ENCODE data around the gene LHX5.

LHX5 gene

GRCh38 chr12:113420996-113421595, 50.6 kb downstream of the LHX5 start:
- Histone ChIP-seq H4K20me1 (no peaks in the 10 kb centered on the region), H3K4me3 (no peak overlapping the region), H3K27me3 (no peaks in the 10 kb centered on the region), H3K36me3 (no peaks in the 10 kb centered on the region), H3K4me2 (no peak overlapping the region), H3K27ac (no peak overlapping the region), H3K9ac (no peak overlapping the region), H3K9me3 (no peaks in the 10 kb centered on the region), H3K4me1 (peaks cover 15% of the 10 kb centered on the region)
- TF ChIP-seq Cebpa-rat (IDR thresholded peaks at IDR 0.05), result no peak

GRCh38 chr12:113418213-113418879, 53.3 kb downstream of the LHX5 start:
- Histone ChIP-seq H4K20me1 (no peaks in the 10 kb centered on the region), H3K4me2 (no peak overlapping the region), H3K27ac (no peak overlapping the region), H3K9ac (no peak overlapping the region), H3K4me3 (no peak overlapping the region), H3K27me3 (no peaks in the 10 kb centered on the region), H3K9me3 (no peaks in the 10 kb centered on the region), H3K4me1 (peaks cover 16% of the 10 kb centered on the region), H3K36me3 (no peaks in the 10 kb centered on the region)
- no peak for TF ChIP-seq Cebpa-rat (IDR thresholded peaks at IDR 0.05)

- Histone ChIP-seq H3K4me2 (no peak overlapping the region), H3K27me3 (no peaks in the 10 kb centered on the region), H3K4me1 (peaks cover 6% of the 10 kb centered on the region; the same call in 1 of the 2 replicates), H3K36me3 (no peaks in the 10 kb centered on the region), H3K9me3 (no peaks in the 10 kb centered on the region), H3K27ac (no peak overlapping the region), H3K9ac (no peak overlapping the region), H4K20me1 (no peaks in the 10 kb centered on the region), H3K4me3 (no peak overlapping the region)
- TF ChIP-seq Cebpa-rat (IDR thresholded peaks at IDR 0.05), result no peak
Measured at GRCh38 chr12:113416091-113416754, 55.4 kb downstream of the LHX5 start.

- TF ChIP-seq Cebpa-rat (IDR thresholded peaks at IDR 0.05), result no peak
- Histone ChIP-seq H3K27me3 (no peaks in the 10 kb centered on the region), H3K4me2 (no peak overlapping the region), H3K9ac (no peak overlapping the region), H3K4me3 (no peak overlapping the region), H3K36me3 (no peaks in the 10 kb centered on the region), H3K9me3 (no peaks in the 10 kb centered on the region), H3K4me1 (peaks cover 6% of the 10 kb centered on the region; the same call in 1 of the 2 replicates), H3K27ac (no peak overlapping the region), H4K20me1 (no peaks in the 10 kb centered on the region)
Measured at GRCh38 chr12:113414519-113415038, 57.1 kb downstream of the LHX5 start.

- no peak overlapping the region for H3K27ac ChIP-seq
Measured at GRCh38 chr12:113413488-113413939, 58.2 kb downstream of the LHX5 start.

More at GRCh38 chr12:113413488-113413939, 58.2 kb downstream of the LHX5 start:
- no peak overlapping the region for H3K4me3 ChIP-seq
- no peak overlapping the region for H3K9ac ChIP-seq
- H3K4me2 ChIP-seq, result no peak overlapping the region
- H4K20me1 ChIP-seq, result no peaks in the 10 kb centered on the region
- H3K36me3 ChIP-seq, result no peaks in the 10 kb centered on the region
- no peak for TF ChIP-seq Cebpa-rat (IDR thresholded peaks at IDR 0.05)
- no peaks in the 10 kb centered on the region for H3K9me3 ChIP-seq
- H3K4me1 ChIP-seq, result peaks cover 6% of the 10 kb centered on the region; the same call in 1 of the 2 replicates
- H3K27me3 ChIP-seq, result no peaks in the 10 kb centered on the region
